Hepatocyte (in vitro differentiated cells): Measurements from ENCODE around the gene PHACTR3.

ENCODE experiments used
- EZH2 ChIP-seq: fragments of 200-600 bp; sonication (generic); IDR thresholded peaks from 2 replicates; pipeline ENCODE4 v1.6.1; 2016; ENCODE audit warnings: antibody characterized with exemption, mild to moderate bottlenecking, borderline replicate concordance
- EZH2phosphoT487 ChIP-seq: fragments of 200-600 bp; sonication (generic); IDR thresholded peaks from one replicate; pipeline ENCODE4 v1.6.1; 2018; ENCODE audit warnings: antibody characterized with exemption, mild to moderate bottlenecking, low read depth, moderate library complexity; ENCODE audit not compliant: unreplicated experiment, severe bottlenecking
- TF ChIP-seq, protein P1 (sequence below): fragments of 200-600 bp; sonication (generic); IDR thresholded peaks from 2 replicates; pipeline ENCODE4 v1.5.1; 2016; ENCODE audit warnings: antibody characterized with exemption, mild to moderate bottlenecking; ENCODE audit not compliant: poor library complexity

DNA sequence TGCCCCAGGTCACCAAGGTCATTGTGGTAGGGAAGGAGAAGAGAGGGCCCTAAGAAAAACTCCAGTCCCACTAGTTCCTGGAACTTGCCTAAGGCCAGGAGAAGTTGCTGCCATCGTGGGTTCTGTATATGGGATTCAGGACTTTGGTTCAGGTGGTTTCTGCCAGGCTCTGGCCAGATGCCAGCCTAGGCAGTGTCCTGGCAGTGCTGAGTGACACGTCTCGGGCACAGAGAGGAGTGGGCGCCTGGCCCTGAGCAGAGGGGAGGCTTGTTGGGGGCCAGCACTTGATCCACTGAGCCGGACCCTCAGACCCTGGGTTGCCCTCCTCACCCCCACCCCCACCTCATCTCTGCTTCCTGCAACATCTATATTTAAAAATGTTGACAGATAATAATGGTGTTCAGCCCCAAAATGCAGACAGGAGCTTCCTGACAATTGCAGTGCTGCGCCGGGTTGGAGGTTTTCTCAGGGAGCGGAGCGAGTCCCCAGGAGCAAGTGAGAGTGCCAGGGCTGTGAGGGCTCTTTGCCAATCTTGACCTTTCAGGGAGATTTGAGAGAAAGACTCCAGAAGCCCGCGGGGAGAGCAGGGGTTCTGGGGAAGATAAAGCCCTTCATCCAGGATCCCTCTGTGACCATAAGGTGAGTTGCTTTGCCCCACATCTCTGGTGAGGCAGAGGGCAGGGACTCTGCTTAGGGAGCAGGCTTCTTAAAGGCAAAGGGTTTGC is 71.9 kb downstream of the PHACTR3 start:
- TF ChIP-seq EZH2 (no peak), EZH2phosphoT487 (no peak)
- TF ChIP-seq, protein P1, sequence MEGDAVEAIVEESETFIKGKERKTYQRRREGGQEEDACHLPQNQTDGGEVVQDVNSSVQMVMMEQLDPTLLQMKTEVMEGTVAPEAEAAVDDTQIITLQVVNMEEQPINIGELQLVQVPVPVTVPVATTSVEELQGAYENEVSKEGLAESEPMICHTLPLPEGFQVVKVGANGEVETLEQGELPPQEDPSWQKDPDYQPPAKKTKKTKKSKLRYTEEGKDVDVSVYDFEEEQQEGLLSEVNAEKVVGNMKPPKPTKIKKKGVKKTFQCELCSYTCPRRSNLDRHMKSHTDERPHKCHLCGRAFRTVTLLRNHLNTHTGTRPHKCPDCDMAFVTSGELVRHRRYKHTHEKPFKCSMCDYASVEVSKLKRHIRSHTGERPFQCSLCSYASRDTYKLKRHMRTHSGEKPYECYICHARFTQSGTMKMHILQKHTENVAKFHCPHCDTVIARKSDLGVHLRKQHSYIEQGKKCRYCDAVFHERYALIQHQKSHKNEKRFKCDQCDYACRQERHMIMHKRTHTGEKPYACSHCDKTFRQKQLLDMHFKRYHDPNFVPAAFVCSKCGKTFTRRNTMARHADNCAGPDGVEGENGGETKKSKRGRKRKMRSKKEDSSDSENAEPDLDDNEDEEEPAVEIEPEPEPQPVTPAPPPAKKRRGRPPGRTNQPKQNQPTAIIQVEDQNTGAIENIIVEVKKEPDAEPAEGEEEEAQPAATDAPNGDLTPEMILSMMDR: no peak
